HG03354 (cell line): Measurements from ENCODE around the gene EPHB2.
"Not testable (repeated sequence)": the region's sequence is repeated elsewhere in the genome, so short reads cannot be mapped to it uniquely, and the experiment has no call there.

ENCODE experiments used
- ATAC-seq: cut with Tn5 transposase; IDR thresholded peaks from one replicate; pipeline ENCODE4 v1.9.1; 2021; ENCODE audit warnings: mild to moderate bottlenecking; ENCODE audit not compliant: unreplicated experiment, poor library complexity, severe bottlenecking

EPHB2 gene

GRCh38 chr1:22688466-22688865 is 22.2 kb upstream of the EPHB2 start:
- no peak for ATAC-seq

GRCh38 chr1:22689505-22689904 is 21.1 kb upstream of the EPHB2 start:
- ATAC-seq = no peak

- ATAC-seq = no peak
Observed at GRCh38 chr1:22691031-22691753, 19.4 kb upstream of the EPHB2 start.

GRCh38 chr1:22694172-22694571 is 16.5 kb upstream of the EPHB2 start:
- no peak for ATAC-seq

GRCh38 chr1:22696610-22697009 is 14.0 kb upstream of the EPHB2 start:
- ATAC-seq = no peak

- no peak for ATAC-seq
Observed at GRCh38 chr1:22697980-22698379, 12.7 kb upstream of the EPHB2 start.

GRCh38 chr1:22699681-22700520 is 10.7 kb upstream of the EPHB2 start:
- no peak for ATAC-seq

GRCh38 chr1:22702296-22703085 is 8.1 kb upstream of the EPHB2 start:
- ATAC-seq = no peak

- no peak for ATAC-seq
Observed at GRCh38 chr1:22704440-22705067, 6.1 kb upstream of the EPHB2 start.

- no peak for ATAC-seq
Observed at GRCh38 chr1:22705586-22705985, 5.1 kb upstream of the EPHB2 start.

- not testable (repeated sequence) for ATAC-seq
Observed at GRCh38 chr1:22706100-22706499, 4.5 kb upstream of the EPHB2 start.

GRCh38 chr1:22708777-22709176 is 1.9 kb upstream of the EPHB2 start:
- ATAC-seq = no peak

GRCh38 chr1:22709227-22709626 is 1.4 kb upstream of the EPHB2 start:
- ATAC-seq = no peak

- ATAC-seq = no peak
Observed at GRCh38 chr1:22709891-22710700, 543 bp upstream of the EPHB2 start.

- ATAC-seq = no peak
Observed at GRCh38 chr1:22711071-22711470, 432 bp downstream of the EPHB2 start.

GRCh38 chr1:22711591-22712501 is 1.2 kb downstream of the EPHB2 start:
- no peak for ATAC-seq

GRCh38 chr1:22712502-22713271 is 2.0 kb downstream of the EPHB2 start:
- ATAC-seq = no peak
